Tibial nerve (tissue), 4 donors: ENCODE results near the gene NOS2. TPM values are rescaled to one million over a fixed set of nuclear protein-coding genes. Genes with fewer than 3 reads are reported as not detected.
"Not testable (repeated sequence)": the region's sequence is repeated elsewhere in the genome, so short reads cannot be mapped to it uniquely, and the experiment has no call there.

Source experiments
- DNase-seq, 2 donors: peaks; one replicate each; pipeline ENCODE4 v3.0.0-alpha.2; 2019; ENCODE audit warnings: low spot score in 2 of 2
- H3K27ac ChIP-seq, 4 donors: fragments of 200-600 bp; sonication (generic) in 3 of 4; one replicate each; pipeline ENCODE4 v1.5.1; 2017 to 2019; ENCODE audit warnings: mild to moderate bottlenecking in 1 of 4
- H3K27me3 ChIP-seq, 2 donors: fragments of 200-600 bp; sonication (generic) in 1 of 2; one replicate each; pipeline versions ENCODE4 v1.5.1 to v1.6.0; 2017 to 2019
- H3K36me3 ChIP-seq, 3 donors: fragments of 200-600 bp; sonication (generic); one replicate each; pipeline ENCODE4 v1.5.1; 2018 to 2019
- H3K4me1 ChIP-seq, 4 donors: fragments of 200-600 bp; sonication (generic) in 3 of 4; one replicate each; pipeline ENCODE4 v1.5.1; 2017 to 2019
- H3K4me3 ChIP-seq, 4 donors: fragments of 200-600 bp; sonication (generic) in 3 of 4; one replicate each; pipeline ENCODE4 v1.5.1; 2017 to 2019; ENCODE audit warnings: mild to moderate bottlenecking in 1 of 4, moderate library complexity in 1 of 4
- H3K9me3 ChIP-seq, 4 donors: fragments of 200-600 bp; sonication (generic) in 3 of 4; one replicate each; pipeline ENCODE4 v1.5.1; 2017 to 2019
- EP300 ChIP-seq, 2 donors: sonication (generic); formaldehyde crosslinking; IDR thresholded peaks; one replicate each; pipeline ENCODE4 v1.6.1; 2017; ENCODE audit warnings: antibody characterized with exemption in 2 of 2, mild to moderate bottlenecking in 1 of 2
- POLR2A ChIP-seq, 2 donors: fragments of 450-650 bp; IDR thresholded peaks; one replicate each; pipeline ENCODE4 v1.6.1; 2017; ENCODE audit warnings: antibody characterized with exemption in 2 of 2, mild to moderate bottlenecking in 2 of 2, moderate library complexity in 2 of 2
- WGBS, 2 donors: methylation state at CpG; one replicate each; pipeline ENCODE4 v1.1.5; 2018; 5-methylcytosine and 5-hydroxymethylcytosine counted together
- total RNA-seq, 4 donors: library from RNA; depleted of rRNA; stranded (reverse); fragments of >200 nt; gene quantifications; one replicate each; pipeline ENCODE4 v1.1.0, GENCODE V29; 2016
- TF ChIP-seq, protein P1 (sequence below), 5 experiments: fragments of 200-600 bp in 3 of 5; fragments of 450-650 bp in 2 of 5; sonication (generic) in 3 of 5; IDR thresholded peaks; one replicate each; pipeline ENCODE4 v1.5.1; 2016 to 2019; ENCODE audit warnings: antibody characterized with exemption in 5 of 5, mild to moderate bottlenecking in 3 of 5, moderate library complexity in 2 of 5

Gene NOS2
- total RNA-seq, 4 donors from 2014 or later: 0.22 to 2.9 (median 0.72) TPM

GRCh38 chr17:27751622-27752490 is 48.5 kb downstream of the NOS2 start:
- Histone ChIP-seq H3K27ac (no peak overlapping the region), H3K9me3 (no peaks in the 10 kb centered on the region), H3K27me3 (no peaks in the 10 kb centered on the region), H3K4me3 (no peak overlapping the region), H3K4me1 (peaks cover 0 to 8% (median 0%) of the 10 kb centered on the region in 4 donors), H3K36me3 (no peaks in the 10 kb centered on the region)
- WGBS, 2 donors: 51 to 55% methylated on average over 19 of the region's 19 CpGs
- no peak for DNase-seq
- TF ChIP-seq, protein P1, sequence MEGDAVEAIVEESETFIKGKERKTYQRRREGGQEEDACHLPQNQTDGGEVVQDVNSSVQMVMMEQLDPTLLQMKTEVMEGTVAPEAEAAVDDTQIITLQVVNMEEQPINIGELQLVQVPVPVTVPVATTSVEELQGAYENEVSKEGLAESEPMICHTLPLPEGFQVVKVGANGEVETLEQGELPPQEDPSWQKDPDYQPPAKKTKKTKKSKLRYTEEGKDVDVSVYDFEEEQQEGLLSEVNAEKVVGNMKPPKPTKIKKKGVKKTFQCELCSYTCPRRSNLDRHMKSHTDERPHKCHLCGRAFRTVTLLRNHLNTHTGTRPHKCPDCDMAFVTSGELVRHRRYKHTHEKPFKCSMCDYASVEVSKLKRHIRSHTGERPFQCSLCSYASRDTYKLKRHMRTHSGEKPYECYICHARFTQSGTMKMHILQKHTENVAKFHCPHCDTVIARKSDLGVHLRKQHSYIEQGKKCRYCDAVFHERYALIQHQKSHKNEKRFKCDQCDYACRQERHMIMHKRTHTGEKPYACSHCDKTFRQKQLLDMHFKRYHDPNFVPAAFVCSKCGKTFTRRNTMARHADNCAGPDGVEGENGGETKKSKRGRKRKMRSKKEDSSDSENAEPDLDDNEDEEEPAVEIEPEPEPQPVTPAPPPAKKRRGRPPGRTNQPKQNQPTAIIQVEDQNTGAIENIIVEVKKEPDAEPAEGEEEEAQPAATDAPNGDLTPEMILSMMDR (IDR thresholded peaks at IDR 0.05): no peak
- TF ChIP-seq EP300 (IDR thresholded peaks at IDR 0.05) (no peak), POLR2A (IDR thresholded peaks at IDR 0.05) (no peak)

DNA sequence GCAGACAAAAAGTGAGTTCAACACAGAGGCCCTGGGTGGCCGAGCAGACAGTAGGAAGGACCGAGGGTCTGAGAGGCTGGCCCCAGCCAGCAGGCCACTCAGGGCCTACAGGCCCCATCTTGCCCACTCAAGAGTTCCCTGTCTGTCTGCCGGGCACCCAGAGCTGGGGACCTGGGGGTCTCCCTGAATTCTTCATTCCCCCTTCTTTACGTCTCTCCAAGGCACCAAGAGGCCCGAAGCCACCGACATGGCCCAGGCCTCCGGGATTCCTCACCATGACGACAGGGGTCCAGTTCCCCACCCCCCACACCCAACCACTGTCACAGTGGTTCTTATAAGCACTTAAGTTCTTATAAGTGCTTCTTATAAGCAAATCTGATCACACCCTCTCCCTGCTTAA is 49.2 kb downstream of the NOS2 start:
- TF ChIP-seq, protein P1 (IDR thresholded peaks at IDR 0.05): no peak
- TF ChIP-seq POLR2A (IDR thresholded peaks at IDR 0.05) (no peak), EP300 (IDR thresholded peaks at IDR 0.05) (no peak)
- Histone ChIP-seq H3K27ac (no peak overlapping the region), H3K27me3 (no peaks in the 10 kb centered on the region), H3K9me3 (no peaks in the 10 kb centered on the region), H3K4me3 (no peak overlapping the region), H3K4me1 (peaks cover 0 to 8% (median 0%) of the 10 kb centered on the region in 4 donors), H3K36me3 (no peaks in the 10 kb centered on the region)
- no peak for DNase-seq
- 74 to 81% methylated on average over 8 of the region's 8 CpGs for WGBS, 2 donors

DNA sequence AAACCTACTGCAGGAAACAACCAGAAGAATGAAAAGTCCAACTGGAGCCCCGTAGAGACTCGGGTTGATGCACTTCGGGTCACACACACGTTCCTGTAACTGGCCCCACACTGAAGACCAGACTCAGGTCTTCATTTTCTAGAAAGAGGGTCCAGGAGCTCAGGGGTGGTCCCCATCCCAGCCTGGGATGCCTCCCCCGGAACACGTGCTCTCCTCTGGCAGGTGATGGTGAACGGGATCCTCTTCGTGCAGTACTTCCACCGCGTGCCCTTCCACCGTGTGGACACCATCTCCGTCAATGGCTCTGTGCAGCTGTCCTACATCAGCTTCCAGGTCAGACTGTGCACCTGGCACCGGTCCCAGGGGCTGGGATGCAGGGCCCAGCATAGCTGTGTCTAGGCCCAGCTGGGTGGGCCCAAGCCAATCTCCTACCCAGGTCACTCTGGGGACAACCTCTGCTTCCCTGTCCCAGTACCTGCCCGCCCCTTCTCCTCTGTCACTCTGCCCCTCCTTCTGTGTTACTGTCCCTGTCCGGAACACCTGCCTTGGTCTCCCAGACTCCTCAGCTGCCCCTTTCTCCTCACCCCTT is 50.7 kb downstream of the NOS2 start:
- 87 to 91% methylated on average over 15 of the region's 15 CpGs for WGBS, 2 donors
- H3K27me3 ChIP-seq, DNase-seq, H3K36me3 ChIP-seq, H3K4me1 ChIP-seq, H3K27ac ChIP-seq, H3K4me3 ChIP-seq, H3K9me3 ChIP-seq: not testable (repeated sequence)

DNA sequence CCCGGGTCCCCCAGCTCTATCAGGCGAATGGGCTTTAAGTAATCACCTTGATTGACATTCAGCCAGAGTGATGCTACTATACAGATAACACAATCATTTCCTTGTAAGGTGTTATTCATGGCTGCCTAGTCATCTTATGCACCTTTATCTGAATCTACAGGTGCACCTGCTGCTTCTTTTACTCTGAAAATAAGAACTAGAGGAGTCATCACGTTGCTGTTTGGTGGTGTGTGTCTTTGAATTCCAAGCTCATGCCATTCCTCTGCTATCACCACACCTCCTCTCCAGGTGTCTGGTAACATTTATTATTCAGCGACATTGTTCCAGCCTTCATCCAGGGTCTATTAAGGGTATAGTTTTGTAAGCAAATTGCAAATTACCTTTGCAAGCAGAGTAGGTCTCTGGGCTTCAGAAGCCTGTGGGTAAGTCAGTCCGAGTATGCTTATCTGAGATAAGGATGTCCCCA is 51.9 kb downstream of the NOS2 start:
- Histone ChIP-seq H3K27me3 (no peaks in the 10 kb centered on the region), H3K4me3 (no peak overlapping the region), H3K27ac (no peak overlapping the region), H3K4me1 (peaks cover 0 to 8% (median 0%) of the 10 kb centered on the region in 4 donors), H3K9me3 (no peaks in the 10 kb centered on the region), H3K36me3 (no peaks in the 10 kb centered on the region)
- TF ChIP-seq, protein P1 (IDR thresholded peaks at IDR 0.05): no peak
- TF ChIP-seq POLR2A (IDR thresholded peaks at IDR 0.05) (no peak), EP300 (IDR thresholded peaks at IDR 0.05) (no peak)
- 66 to 76% methylated on average over 5 of the region's 5 CpGs for WGBS, 2 donors
- DNase-seq: no peak

- no peak for TF ChIP-seq EP300 (IDR thresholded peaks at IDR 0.05)
- TF ChIP-seq POLR2A (IDR thresholded peaks at IDR 0.05): no peak
- TF ChIP-seq, protein P1 (IDR thresholded peaks at IDR 0.05): no peak
- Histone ChIP-seq H3K36me3 (no peaks in the 10 kb centered on the region), H3K4me1 (peaks cover 0 to 8% (median 0%) of the 10 kb centered on the region in 4 donors), H3K9me3 (no peaks in the 10 kb centered on the region), H3K4me3 (no peak overlapping the region), H3K27me3 (no peaks in the 10 kb centered on the region), H3K27ac (no peak overlapping the region)
- 86 to 89% methylated on average over 13 of the region's 13 CpGs for WGBS, 2 donors
- no peak for DNase-seq
These were observed 52.6 kb downstream of the NOS2 start for GRCh38 chr17:27747462-27748359.
